Colonic mucosa (tissue), 4 donors: ENCODE measurements around the gene STARD5. TPM values are rescaled to one million over a fixed set of nuclear protein-coding genes. Genes with fewer than 3 reads are reported as not detected.

Experiments used
- DNase-seq: peaks from one replicate; pipeline ENCODE4 v3.0.0-alpha.2; 2020
- H3K27ac ChIP-seq: fragments of 200-600 bp; one replicate; pipeline ENCODE4 v1.8.0; 2021
- H3K27me3 ChIP-seq: fragments of 200-600 bp; one replicate; pipeline ENCODE4 v1.8.0; 2021
- H3K36me3 ChIP-seq: fragments of 200-600 bp; one replicate; pipeline ENCODE4 v1.8.0; 2021
- H3K4me1 ChIP-seq: fragments of 200-600 bp; one replicate; pipeline ENCODE4 v1.8.0; 2021; ENCODE audit warnings: mild to moderate bottlenecking
- H3K4me3 ChIP-seq: fragments of 200-600 bp; one replicate; pipeline ENCODE4 v1.8.0; 2021
- H3K9ac ChIP-seq, 2 donors: one replicate each; pipeline ENCODE4 v1.7.0; 2013; ENCODE audit warnings: control low read depth in 2 of 2, low read depth in 2 of 2, low read length in 2 of 2
- H3K9me3 ChIP-seq: fragments of 200-600 bp; one replicate; pipeline ENCODE4 v1.8.0; 2021
- CTCF ChIP-seq: fragments of 200-600 bp; IDR thresholded peaks from one replicate; pipeline ENCODE4 v1.8.0; 2022; ENCODE audit warnings: antibody characterized with exemption, mild to moderate bottlenecking
- intact Hi-C: fragments of 100-400 bp; cut with DNase I; formaldehyde crosslinking; loops from one replicate; pipeline ENCODE4 v1.14.1; 2022
- total RNA-seq, 2 donors: library from RNA; stranded (reverse); fragmentation: NEBNext Ultra II Directional in 1 of 2; extraction: Animal tissue kit (Norgen Biotek cat#: 25700) in 1 of 2; gene quantifications; one replicate each; pipeline ENCODE4 v1.2.1, GENCODE V29; 2021
- donor health status: healthy.
- donor health status: DM: no; HTN: no; CAD: no.
- donor health status: DM: no; HTN: no; CAD: no.

STARD5 gene
- total RNA-seq, 2 donors from 2014 or later = 34.7 to 38.7 TPM

DNA sequence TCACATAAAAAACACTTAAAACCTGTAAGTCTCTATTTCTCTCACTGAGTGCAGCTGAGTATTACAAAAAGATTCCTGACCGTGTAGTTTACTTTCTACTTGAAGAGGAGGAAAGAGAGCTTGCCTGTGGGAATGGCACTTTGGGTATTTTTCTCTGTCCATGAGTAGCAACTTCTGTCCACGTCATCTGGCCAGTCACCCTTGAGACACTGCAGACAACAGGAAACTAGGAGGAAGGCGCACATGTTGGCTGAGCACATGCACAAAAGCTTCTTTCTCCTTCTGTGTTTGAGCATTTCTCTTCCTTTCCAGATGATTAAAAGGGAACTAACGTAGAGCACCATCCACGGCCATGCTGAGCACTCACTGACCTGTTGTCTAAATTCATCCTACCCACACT, 19.7 kb downstream of the STARD5 start:
- Histone ChIP-seq H3K9ac (no peak overlapping the region), H3K27me3 (no peaks in the 10 kb centered on the region), H3K9me3 (no peaks in the 10 kb centered on the region), H3K36me3 (no peaks in the 10 kb centered on the region), H3K4me3 (no peak overlapping the region), H3K27ac (peak overlapping the region; percentile 50), H3K4me1 (no peaks in the 10 kb centered on the region)
- intact Hi-C loops = no loop called here
- no peak for TF ChIP-seq CTCF
- DNase-seq = no peak

DNA sequence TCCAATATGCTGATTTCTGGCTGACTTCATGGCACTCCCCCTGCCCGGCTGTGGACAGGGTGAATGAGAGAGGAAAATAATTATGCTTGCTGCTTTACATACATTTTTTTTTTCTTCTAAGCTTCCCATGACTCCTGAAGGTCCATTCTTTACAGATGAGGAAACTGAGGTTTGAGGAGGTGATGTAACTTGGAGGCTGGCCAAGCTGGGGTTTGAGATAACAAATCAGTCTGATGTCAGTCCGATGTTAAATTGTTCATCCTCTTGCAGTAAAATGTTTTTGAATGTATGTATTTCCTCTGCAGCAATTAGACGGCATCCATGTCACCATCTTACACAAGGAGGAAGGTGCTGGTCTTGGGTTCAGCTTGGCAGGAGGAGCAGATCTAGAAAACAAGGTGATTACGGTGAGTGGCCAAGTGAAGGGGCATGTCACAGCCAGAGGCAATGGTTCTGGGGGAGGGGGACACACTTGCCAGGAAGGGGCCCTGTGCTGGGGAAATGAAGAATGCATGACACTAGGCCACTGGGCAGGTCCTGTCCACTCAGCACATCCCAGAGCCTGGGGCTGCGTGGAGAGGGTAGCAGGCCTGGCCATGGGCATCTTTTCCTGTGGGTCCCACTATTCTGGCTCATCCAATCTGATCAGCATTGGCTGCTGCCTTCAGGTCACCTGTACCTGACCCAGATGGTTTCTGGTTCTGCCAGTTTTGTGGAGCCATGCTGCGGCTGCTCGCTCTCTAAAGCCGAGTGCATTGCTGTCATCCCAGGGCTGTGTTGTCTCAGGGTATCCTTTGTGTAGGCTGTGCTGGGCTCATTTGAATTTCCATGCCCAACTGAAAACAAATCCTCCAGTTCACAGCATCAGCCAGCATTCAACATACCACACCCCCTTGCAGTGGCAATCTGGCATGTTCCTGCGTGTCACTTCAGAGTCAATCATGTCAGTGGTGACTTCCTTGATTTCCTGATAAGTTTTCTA, 20.4 kb downstream of the STARD5 start:
- Histone ChIP-seq H3K9ac (peak overlapping the region in 1 of 2 donors; percentile 44), H3K4me1 (no peaks in the 10 kb centered on the region), H3K9me3 (no peaks in the 10 kb centered on the region), H3K4me3 (no peak overlapping the region), H3K27ac (peak overlapping the region; percentile 50), H3K27me3 (no peaks in the 10 kb centered on the region), H3K36me3 (no peaks in the 10 kb centered on the region)
- DNase-seq = no peak
- no peak for TF ChIP-seq CTCF
- intact Hi-C loops = no loop called here

GRCh38 chr15:81302701-81303109, 21.2 kb downstream of the STARD5 start:
- TF ChIP-seq CTCF = no peak

GRCh38 chr15:81301815-81302399, 22.0 kb downstream of the STARD5 start:
- no peaks in the 10 kb centered on the region for H3K4me1 ChIP-seq
- H3K36me3 ChIP-seq = no peaks in the 10 kb centered on the region
- H3K4me3 ChIP-seq = peak overlapping the region; percentile 12
- intact Hi-C loops = no loop called here
- peak overlapping the region; percentile 3 for H3K27ac ChIP-seq
- peak overlapping the region in 1 of 2 donors; percentile 23 for H3K9ac ChIP-seq
- no peak for TF ChIP-seq CTCF
- no peaks in the 10 kb centered on the region for H3K9me3 ChIP-seq
- no peak for DNase-seq
- no peaks in the 10 kb centered on the region for H3K27me3 ChIP-seq

More at GRCh38 chr15:81302701-81303109, 21.2 kb downstream of the STARD5 start:
- H3K27ac ChIP-seq = no peak overlapping the region
- no peak overlapping the region for H3K4me3 ChIP-seq
- no peak overlapping the region for H3K9ac ChIP-seq
- H3K27me3 ChIP-seq = no peaks in the 10 kb centered on the region
- no peaks in the 10 kb centered on the region for H3K9me3 ChIP-seq
- no peaks in the 10 kb centered on the region for H3K36me3 ChIP-seq
- H3K4me1 ChIP-seq = no peaks in the 10 kb centered on the region
- no peak for DNase-seq
- intact Hi-C loops = no loop called here

DNA sequence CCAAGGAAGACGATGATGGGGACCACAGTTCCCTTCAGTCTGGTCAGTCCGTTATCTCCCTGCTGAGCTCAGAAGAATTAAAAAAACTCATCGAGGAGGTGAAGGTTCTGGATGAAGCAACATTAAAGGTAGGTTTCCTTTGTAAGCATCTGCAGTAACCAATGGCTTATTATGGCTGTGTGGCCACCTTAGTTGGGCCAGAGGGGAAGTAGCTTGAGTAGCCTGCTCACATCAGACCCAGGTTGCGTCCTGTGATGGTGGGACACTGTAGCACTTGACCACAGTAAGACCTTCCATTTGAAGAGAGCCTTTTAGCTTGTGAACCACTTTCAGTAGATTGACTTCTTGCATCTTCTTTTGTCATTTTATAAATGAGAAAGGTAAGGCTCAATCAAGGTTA, 22.6 kb downstream of the STARD5 start:
- Histone ChIP-seq H3K4me3 (peak overlapping the region; percentile 12), H3K9ac (no peak overlapping the region), H3K9me3 (no peaks in the 10 kb centered on the region), H3K36me3 (no peaks in the 10 kb centered on the region), H3K27me3 (no peaks in the 10 kb centered on the region), H3K27ac (peak overlapping the region; percentile 3), H3K4me1 (no peaks in the 10 kb centered on the region)
- no peak for DNase-seq
- intact Hi-C loops = no loop called here
- no peak for TF ChIP-seq CTCF
